Neural cell (in vitro differentiated cells): ENCODE data around the gene MAP7D1.

ENCODE experiments used
- EP300 ChIP-seq: fragments of 450-650 bp; conservative IDR thresholded peaks from 2 replicates; pipeline ENCODE4 v1.6.1; 2014; ENCODE audit warnings: antibody characterized with exemption, mild to moderate bottlenecking, moderate library complexity; ENCODE audit not compliant: poor library complexity, severe bottlenecking
- MXI1 ChIP-seq: fragments of 450-650 bp; conservative IDR thresholded peaks from 2 replicates; pipeline ENCODE4 v1.6.1; 2014; ENCODE audit warnings: antibody characterized with exemption, mild to moderate bottlenecking; ENCODE audit not compliant: poor library complexity, severe bottlenecking
- TF ChIP-seq, protein P1 (sequence below): fragments of 450-650 bp; IDR thresholded peaks from 2 replicates; pipeline ENCODE4 v1.5.1; 2014; ENCODE audit warnings: antibody characterized with exemption, mild to moderate bottlenecking, moderate library complexity; ENCODE audit not compliant: poor library complexity, severe bottlenecking

DNA sequence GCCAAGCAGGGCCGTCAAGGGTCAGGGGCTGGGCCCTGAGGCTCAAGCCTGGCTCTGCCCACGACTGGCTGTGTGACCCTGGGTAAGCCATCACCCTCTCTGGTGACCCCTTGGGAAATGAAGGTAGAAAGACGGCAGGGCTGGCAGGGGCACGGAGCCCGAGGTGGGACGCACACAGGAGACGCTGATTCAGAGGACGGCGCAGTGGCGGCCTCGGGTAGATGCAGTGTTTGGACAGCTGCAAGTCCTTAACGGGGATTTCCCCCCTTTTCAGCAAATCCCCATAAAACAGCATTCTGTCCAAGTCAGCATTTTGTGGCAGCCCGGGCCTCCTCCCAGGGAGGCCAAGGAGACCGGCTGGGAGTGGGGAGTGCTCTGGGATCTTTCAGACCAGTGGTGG lies 47.6 kb upstream of the MAP7D1 start:
- TF ChIP-seq, protein P1, sequence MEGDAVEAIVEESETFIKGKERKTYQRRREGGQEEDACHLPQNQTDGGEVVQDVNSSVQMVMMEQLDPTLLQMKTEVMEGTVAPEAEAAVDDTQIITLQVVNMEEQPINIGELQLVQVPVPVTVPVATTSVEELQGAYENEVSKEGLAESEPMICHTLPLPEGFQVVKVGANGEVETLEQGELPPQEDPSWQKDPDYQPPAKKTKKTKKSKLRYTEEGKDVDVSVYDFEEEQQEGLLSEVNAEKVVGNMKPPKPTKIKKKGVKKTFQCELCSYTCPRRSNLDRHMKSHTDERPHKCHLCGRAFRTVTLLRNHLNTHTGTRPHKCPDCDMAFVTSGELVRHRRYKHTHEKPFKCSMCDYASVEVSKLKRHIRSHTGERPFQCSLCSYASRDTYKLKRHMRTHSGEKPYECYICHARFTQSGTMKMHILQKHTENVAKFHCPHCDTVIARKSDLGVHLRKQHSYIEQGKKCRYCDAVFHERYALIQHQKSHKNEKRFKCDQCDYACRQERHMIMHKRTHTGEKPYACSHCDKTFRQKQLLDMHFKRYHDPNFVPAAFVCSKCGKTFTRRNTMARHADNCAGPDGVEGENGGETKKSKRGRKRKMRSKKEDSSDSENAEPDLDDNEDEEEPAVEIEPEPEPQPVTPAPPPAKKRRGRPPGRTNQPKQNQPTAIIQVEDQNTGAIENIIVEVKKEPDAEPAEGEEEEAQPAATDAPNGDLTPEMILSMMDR = no peak
- TF ChIP-seq MXI1 (no peak), EP300 (no peak)
